GM19238 (cell line): ENCODE results near the gene ABCC11.

Source experiments
- DNase-seq: peaks from one replicate; pipeline ENCODE4 v3.0.0; 2011; ENCODE audit warnings: low spot score; ENCODE audit not compliant: insufficient read length

Gene ABCC11

DNA sequence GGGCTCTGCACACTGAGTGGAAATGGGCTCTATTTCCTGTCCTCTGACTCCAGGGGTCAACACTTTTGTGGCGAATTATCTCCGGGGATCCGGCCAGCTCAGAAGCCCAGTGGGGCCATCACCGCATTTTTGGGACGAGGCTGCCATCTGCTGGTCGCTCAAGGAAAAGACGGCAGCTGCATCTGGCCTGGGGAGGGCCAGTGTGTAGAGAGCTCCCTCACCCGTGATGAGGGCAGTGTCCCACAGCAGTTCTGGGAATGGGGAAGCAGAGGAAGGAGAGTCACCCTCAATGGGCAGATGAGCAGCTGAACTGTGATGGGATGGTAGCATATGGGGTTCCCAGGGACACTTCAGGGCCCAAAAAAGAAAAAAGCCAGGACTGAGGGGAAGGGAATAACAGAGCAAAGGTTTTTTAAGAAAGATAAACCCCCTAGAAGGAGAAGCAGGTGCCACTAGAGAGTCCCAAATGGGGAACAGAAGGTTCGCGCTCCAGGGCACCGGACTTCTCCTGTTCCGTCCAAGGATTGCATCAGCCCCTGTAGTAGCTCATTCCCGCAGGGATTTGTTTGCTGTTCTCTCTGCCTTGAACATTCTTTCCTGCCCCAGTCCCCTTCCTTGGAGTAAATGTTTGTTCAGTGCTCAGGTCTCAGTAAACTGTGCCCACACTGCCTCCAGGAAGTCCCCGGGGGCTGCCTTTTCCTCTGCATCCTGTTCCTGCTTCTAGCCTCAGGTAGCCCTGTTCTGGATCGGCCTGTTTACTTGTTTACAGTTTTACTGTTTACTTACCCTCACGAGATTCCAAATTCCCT is 82.2 kb downstream of the ABCC11 start:
- DNase-seq: peak; percentile 48

GRCh38 chr16:48162839-48163410 is 84.4 kb downstream of the ABCC11 start:
- DNase-seq: no peak

GRCh38 chr16:48161906-48162305 is 85.4 kb downstream of the ABCC11 start:
- no peak for DNase-seq

- no peak for DNase-seq
These were observed 86.8 kb downstream of the ABCC11 start for GRCh38 chr16:48160575-48160974.

DNA sequence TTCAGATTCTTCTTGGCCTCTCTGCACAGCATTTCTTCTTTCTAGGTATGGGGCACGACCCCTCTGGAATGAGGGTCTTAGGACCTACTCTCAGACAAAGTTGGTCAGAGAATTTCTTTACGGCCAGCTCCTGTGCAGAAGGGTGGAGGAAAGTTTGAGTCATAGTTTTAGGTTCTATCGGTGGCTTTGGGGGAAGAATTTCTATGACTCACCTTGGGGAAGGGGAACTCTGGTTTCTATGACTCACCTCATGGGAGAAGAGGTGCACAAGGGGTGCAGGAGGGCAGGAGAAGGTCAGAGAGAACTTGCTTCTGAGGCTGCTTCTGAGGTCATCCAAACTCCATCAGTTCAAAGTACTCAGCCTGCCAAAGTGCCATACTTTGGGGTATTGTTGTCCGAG is 89.0 kb downstream of the ABCC11 start:
- DNase-seq: no peak

DNA sequence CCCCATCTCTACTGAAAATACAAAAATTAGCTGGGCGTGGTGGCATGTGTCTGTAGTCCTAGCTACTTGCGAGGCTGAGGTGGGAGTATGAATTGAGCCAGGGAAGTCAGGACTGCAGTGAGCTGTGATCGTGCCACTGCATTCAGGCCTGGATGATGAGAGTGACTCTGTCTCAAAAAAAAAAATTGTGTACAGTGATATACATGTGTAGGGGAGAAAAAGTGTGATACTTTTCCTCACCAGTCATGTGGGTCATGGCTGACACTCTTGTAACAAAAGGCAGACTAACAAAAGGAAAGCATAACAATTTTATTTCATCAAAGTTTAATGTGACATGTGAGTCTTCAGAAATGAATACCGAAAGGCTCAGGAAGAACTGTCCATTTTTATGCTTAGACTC is 89.5 kb downstream of the ABCC11 start:
- DNase-seq: no peak

- no peak for DNase-seq
These were observed 90.0 kb downstream of the ABCC11 start for GRCh38 chr16:48157302-48157701.

DNA sequence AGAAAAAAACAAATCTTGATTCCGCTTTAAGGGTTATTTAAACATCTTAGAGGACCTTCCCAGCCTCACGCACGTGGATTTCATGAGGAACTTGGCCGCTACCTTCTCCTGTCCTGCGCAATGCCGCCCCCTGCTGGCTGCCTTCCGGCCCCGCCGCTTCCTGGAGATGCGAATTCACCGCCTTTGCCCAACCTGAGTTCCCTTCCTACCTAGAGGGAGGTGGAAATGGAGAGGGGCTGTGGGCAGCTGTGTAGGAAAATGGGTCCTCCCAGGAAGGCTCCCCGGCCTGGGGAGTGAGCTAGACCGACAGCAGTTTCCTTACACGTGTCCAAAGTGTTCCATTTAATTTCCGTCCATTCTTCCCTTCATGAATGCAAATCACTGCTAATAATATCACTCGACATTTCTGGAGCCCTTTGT is 90.5 kb downstream of the ABCC11 start:
- peak; percentile 64 for DNase-seq

GRCh38 chr16:48155926-48156789 is 91.2 kb downstream of the ABCC11 start, which contains the start of gene ABCC12:
Gene ABCC12, minus strand, starts transcription at chr16:48155993. Its CDS starts 9,569 bp downstream, at chr16:48146424.
- DNase-seq: no peak

DNA sequence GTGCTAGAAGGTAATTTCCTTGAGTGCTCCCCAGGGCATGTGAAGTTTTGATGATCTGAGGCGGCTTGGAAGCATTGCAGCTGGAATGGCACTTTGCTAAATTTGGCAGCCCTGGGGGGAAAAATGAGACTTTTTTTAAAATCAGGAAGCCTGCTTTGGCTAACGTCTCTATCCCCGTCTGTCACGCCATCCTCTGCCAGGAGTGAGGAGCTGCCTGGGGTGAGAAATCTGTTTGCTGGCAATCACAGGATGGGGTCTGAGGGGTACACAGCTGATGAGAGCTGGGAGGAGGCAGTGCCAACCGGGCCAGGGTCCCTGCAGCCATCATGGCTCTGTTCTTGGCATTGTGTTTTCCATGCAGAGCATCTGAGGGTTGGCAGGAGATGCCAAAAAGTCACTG is 93.6 kb downstream of the ABCC11 start:
- no peak for DNase-seq

DNA sequence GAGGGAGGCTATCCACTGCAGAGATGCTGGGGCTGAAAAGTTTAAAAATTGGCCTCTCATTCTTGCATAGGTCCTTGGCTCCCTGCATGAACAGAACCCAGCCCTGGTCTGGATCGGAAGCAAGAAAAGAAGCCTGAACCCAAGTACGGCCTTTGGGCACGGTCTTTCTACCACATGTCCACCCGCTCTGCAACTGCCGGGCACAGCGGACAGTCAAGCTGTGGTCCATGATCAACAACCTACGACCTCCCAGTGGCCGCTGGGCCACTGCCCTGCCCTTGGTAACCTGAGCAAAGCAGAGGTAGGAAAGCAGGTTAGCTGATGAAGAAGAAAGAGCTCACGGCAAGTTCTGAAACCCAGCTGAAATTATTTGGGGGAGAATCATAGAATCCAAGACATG is 95.1 kb downstream of the ABCC11 start:
- DNase-seq: no peak

- DNase-seq: no peak
These were observed 96.6 kb downstream of the ABCC11 start for GRCh38 chr16:48150707-48151106.

DNA sequence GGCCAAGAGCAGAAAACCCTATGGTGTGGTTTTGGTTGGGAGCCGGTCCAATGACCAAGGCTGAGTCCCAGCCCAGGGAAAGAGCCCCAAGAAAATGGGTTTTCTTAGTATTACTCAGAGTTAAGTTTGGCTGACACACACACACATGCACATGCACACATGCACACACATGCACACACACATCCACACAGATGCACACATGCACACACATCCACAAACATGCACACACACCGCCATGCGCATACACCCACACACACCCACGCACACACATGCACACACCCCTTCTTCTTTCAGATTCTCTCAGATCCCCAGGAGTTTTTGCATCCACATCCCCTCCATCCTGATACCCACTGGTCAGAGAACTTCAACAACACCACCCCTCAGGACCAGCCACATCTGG is 100.6 kb downstream of the ABCC11 start:
- DNase-seq: no peak

DNA sequence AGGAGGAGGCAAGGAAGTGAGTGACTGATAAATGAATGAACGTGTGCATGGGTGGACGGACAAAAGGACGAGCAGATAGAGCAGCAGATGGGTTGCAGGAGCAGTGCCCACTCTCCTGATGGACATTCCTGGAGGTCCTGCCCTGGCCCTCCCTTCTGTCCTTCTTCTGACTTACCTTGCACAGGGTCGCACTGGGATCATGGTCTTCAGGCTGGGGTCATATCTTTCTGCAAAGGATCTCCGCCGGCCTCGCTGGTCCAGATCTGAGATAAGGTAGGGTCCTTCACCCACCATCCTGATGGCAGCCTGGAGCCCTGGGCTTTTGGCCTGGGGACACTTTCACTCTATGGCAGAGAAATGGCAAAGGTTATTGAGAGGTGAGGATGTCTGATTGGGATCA is 101.2 kb downstream of the ABCC11 start:
- no peak for DNase-seq

- DNase-seq: no peak
These were observed 103.4 kb downstream of the ABCC11 start for GRCh38 chr16:48143812-48144368.

- DNase-seq: no peak
These were observed 106.5 kb downstream of the ABCC11 start for GRCh38 chr16:48140821-48141220.

GRCh38 chr16:48139517-48139916 is 107.8 kb downstream of the ABCC11 start:
- no peak for DNase-seq

- DNase-seq: no peak
These were observed 108.8 kb downstream of the ABCC11 start for GRCh38 chr16:48138543-48138942.

DNA sequence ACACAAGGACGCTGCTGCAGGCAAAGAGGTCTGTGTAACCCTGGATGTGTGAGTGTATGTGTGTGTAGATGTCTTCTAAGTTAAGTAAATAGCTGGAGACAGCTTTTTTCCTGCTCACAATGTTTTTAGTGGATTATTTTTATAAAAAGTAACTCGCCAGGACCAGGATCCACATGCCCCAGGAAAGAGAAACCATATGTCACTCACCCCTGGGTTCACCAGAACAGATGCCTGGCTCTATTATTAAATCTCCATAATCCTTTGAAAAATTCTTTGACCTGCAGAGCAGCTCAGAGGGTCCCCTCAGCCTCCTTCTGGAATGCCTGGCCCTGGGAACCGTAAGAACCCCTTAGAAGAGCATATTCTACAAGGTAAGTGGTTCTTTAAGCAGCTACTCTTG is 109.5 kb downstream of the ABCC11 start:
- DNase-seq: no peak

DNA sequence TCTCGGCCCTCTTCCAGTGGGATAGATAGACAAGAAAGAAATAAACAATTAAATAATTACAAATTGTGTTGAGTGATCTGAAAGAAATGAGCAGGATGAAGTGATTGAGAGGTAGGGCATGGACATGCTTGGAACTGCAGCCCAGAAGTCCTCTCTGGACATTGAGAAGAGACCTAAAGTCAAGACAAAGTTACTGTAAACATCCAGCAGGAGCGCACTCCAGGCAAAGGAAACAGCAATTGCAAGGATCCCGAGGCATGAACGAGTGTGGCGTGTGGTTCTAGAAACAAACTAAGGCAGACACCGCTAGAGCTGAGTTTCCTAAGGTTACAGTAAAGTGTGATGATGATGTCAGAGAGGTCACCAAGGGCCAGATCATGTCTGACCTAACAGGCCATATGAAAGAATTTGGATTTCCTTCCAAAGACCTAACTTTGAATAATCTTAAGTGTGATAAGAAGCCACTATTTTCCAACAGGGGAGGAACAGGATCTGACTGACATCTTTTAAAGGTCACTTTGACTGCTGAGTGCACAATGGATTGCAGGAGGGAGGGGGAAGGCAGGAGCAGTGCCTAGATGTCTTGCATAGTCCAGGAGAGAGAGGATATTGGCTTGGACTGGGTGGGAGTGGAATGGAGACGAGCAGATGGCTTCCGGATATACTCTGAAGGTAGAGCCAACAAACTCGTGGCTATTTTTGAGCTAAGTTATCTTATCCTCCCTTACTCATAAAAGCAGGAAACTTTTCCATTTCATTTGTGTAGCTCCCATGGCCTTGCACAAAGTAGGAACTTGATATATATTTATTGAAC is 110.6 kb downstream of the ABCC11 start:
- no peak for DNase-seq
